Measurements from ENCODE around the gene PDIA5.

Gene PDIA5

GRCh38 chr3:123066896-123067688 lies at the start of gene PDIA5:
TSS of gene PDIA5 (plus strand) at chr3:123067025. CDS start at chr3:123067165, 140 bp downstream.
- peak; percentile 75 for DNase-seq (ENCODE audit: low read depth)

- DNase-seq (ENCODE audit: low read depth), result no peak
Measured at GRCh38 chr3:123018683-123019082, 48.1 kb upstream of the PDIA5 start.

GRCh38 chr3:123019161-123019560 lies 47.7 kb upstream of the PDIA5 start:
- DNase-seq (ENCODE audit: low read depth), result no peak

- DNase-seq (ENCODE audit: low read depth), result no peak
Measured at GRCh38 chr3:123019591-123019990, 47.2 kb upstream of the PDIA5 start.

GRCh38 chr3:123020709-123021108 lies 46.1 kb upstream of the PDIA5 start:
- DNase-seq (ENCODE audit: low read depth), result no peak

GRCh38 chr3:123021388-123021787 lies 45.4 kb upstream of the PDIA5 start:
- no peak for DNase-seq (ENCODE audit: low read depth)

- DNase-seq (ENCODE audit: low read depth), result no peak
Measured at GRCh38 chr3:123021996-123022510, 44.8 kb upstream of the PDIA5 start.

GRCh38 chr3:123024056-123024455 lies 42.8 kb upstream of the PDIA5 start:
- DNase-seq (ENCODE audit: low read depth), result no peak

- no peak for DNase-seq (ENCODE audit: low read depth)
Measured at GRCh38 chr3:123025642-123026521, 40.9 kb upstream of the PDIA5 start.

GRCh38 chr3:123026565-123027291 lies 40.1 kb upstream of the PDIA5 start:
- no peak for DNase-seq (ENCODE audit: low read depth)

- DNase-seq (ENCODE audit: low read depth), result no peak
Measured at GRCh38 chr3:123027292-123028232, 39.3 kb upstream of the PDIA5 start, which contains the start of gene SEMA5B. TSS of gene SEMA5B (minus strand) at chr3:123027763. CDS start at chr3:122961263, 66,500 bp downstream.

GRCh38 chr3:123028233-123028828 lies 38.5 kb upstream of the PDIA5 start:
- no peak for DNase-seq (ENCODE audit: low read depth)

GRCh38 chr3:123031051-123031450 lies 35.8 kb upstream of the PDIA5 start:
- no peak for DNase-seq (ENCODE audit: low read depth)

GRCh38 chr3:123032057-123032456 lies 34.8 kb upstream of the PDIA5 start:
- no peak for DNase-seq (ENCODE audit: low read depth)

- no peak for DNase-seq (ENCODE audit: low read depth)
Measured at GRCh38 chr3:123034120-123034519, 32.7 kb upstream of the PDIA5 start.

GRCh38 chr3:123034996-123035395 lies 31.8 kb upstream of the PDIA5 start:
- DNase-seq (ENCODE audit: low read depth), result no peak

- DNase-seq (ENCODE audit: low read depth), result no peak
Measured at GRCh38 chr3:123036352-123037014, 30.3 kb upstream of the PDIA5 start.

- DNase-seq (ENCODE audit: low read depth), result no peak
Measured at GRCh38 chr3:123037015-123037375, 29.8 kb upstream of the PDIA5 start.

- no peak for DNase-seq (ENCODE audit: low read depth)
Measured at GRCh38 chr3:123038751-123039150, 28.1 kb upstream of the PDIA5 start.

- DNase-seq (ENCODE audit: low read depth), result no peak
Measured at GRCh38 chr3:123039178-123039577, 27.6 kb upstream of the PDIA5 start.
